Activated CD4-positive, alpha-beta T cell treated with anti-CD3 and anti-CD28 coated beads for 24 hours (primary cell): Measurements from ENCODE around the gene SLC51A.
A peak's percentile ranks its signal among the peaks of the same experiment; 100 is the strongest.
"Not testable (repeated sequence)": the region's sequence is repeated elsewhere in the genome, so short reads cannot be mapped to it uniquely, and the experiment has no call there.

ENCODE experiments used
- DNase-seq, 2 donors: peaks; one replicate each; pipeline ENCODE4 v3.0.0-alpha.2; 2020; ENCODE audit warnings: low read depth in 2 of 2

SLC51A gene

DNA sequence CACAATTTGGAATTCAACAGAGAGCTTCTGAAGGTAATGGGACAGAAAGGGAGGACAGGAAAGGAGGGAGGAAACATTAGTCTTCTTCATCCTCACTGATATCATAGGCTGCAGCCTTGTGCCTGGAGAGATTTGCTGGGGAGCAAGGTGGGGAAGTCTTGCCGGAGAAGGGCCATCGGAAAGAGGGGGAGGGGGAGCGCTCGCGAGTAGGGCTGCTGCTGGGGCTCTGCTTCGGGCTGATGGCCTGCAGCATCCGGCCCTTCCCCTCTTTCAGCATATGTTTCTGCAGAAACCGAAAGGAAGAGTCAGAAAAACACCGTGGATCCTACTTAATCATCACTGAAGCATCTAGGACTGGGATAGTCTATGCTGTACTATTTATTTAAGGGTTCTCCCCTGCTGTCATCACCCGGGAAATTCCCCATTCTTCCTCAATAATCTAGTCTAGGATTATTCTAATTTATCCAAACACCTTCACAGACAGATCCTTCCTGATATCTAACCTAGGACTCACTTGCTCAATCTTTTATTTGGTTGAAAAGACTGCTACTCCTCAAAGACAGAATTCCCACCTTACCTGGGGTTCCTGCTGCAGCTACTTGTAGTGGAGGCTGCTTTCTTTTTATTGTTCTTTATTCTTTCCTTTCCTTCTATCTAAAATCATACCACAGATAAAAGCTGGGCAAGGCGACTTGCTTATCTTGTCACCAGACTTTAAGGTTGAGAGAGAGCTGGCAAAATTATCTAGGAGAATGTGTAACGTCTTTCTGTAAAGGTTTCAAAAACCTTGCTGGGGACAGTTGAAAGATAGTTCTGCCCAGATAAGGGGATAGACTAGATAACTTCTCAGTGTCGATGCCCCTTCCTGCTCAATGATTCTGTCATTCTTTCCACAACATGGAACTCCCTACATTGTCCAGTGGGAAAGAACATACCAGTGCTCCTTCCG is 22.6 kb downstream of the SLC51A start:
- DNase-seq = no peak

DNA sequence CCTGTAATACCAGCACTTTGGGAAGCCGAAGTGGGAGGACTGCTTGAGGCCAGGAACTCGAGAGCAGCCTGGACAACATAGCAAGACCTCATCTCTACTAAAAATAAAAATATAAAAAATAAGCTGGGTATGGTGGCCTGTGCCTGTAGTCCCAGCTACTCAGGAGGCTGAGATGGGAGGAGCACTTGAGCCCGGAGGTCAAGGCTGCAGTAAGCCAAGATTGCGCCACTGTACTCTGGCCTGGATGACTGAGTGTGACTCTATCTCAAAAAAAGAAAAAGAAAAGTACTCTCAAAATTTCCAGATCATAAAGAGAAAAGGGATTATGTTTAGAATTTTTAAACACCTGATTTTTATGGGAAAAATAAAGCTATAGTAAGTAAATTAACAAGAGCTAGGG is 24.1 kb downstream of the SLC51A start:
- DNase-seq = no peak

DNA sequence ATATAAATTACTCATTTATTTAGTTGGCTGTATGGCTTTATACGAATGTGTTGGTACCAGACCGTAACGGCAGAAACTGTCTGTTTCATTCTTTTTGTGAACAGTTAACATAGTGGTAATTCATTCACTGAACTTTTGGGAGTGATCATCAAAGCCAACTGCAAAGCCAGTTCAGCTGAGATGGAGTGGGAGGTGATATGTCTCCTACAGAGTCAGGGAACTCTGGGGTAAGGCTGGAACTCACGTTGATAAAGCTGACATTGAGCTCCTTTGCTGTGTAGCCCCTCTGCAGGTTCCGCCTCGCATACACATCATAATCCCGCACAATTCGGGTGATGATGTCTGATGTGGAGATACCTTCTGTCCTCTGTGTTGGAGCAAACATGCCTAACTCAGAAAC is 25.4 kb downstream of the SLC51A start:
- no peak for DNase-seq

- DNase-seq = not testable (repeated sequence)
Measured at GRCh38 chr3:196244166-196244565, 27.8 kb downstream of the SLC51A start.

DNA sequence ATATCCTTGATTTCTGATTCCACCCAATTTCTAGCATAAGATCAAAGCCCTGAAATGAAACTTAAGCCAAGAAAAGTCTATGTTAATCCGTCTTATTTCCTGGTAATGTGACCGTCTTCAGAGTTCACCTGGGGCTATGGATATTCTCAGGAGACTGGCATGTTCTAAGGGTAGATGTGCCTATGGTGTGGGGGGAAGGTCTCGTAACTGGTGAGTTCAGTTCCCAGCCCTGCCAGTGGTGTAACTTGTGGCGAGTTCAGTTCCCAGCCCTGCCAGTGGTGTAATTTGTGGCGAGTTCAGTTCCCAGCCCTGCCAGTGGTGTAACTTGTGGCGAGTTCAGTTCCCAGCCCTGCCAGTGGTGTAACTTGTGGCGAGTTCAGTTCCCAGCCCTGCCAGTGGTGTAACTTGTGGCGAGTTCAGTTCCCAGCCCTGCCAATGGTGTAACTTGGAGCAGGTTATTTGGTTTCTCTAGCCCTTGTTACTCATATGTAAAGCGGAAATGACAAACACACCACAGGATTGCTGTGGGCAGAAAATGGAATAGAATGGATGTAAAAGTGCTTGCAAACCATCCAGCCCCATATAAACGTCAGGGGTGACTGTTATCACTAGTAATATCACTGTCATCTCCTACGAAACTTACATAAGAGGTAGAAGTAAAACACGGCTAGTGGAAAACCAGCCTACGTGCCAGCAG is 30.4 kb downstream of the SLC51A start:
- DNase-seq = no peak

DNA sequence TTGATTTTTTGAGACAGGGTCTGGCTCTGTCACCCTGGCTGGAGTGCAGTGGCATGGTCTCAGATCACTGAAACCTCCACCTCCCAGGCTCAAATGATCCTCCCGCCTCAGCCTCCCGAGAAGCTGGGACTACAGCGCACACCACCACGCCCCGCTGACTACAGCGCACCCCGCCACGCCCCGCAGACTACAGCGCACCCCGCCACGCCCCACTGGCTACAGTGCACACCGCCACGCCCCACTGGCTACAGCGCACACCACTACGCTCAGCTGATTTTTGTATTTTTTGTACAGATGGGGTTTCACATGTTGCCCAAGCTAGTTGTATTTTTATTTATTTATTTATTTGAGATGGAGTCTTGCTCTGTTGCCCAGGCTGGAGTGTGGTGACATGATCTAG is 35.6 kb downstream of the SLC51A start:
- DNase-seq = no peak

DNA sequence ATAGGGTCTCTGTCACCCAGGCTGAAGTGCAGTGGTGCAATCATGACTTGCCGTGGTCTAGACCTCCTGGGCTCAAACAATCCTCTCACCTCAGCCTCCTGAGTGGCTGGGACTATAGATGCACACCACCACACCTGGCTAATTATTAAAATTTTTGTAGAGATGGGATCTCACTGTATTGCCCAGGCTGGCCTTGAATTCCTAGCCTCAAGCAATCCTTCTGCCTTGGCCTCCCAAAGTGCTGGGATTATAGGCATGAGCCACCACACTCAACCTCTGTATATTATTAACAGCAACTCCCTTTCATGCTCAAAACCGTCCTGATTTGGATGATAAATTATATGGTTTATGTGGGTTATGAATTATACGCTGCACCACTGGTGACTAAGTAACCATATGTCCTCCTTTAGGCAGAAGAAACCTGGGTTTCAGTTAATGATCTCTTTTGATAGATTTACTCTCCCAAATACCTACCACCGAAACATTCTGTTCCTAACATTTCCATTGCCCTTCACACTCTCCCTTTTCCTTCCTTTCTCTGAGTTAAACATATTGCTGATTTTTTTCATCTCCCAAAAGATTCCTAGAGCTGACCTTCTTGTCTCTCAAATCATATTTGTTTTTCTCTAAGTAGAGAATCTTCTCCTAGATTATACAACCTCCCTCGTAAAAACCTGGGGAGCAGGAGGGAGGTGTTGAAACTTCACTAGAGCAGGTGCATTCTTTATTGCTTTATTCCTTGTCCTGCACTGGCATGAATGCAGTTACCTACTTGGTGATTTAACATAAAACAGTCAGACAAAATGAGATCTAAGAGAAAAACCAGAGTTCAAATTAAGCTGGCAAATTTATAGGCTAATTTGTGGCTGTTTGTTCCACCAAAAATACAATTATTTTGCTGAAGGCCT is 38.3 kb downstream of the SLC51A start:
- DNase-seq = no peak

- no peak for DNase-seq
Measured at GRCh38 chr3:196255776-196256175, 39.4 kb downstream of the SLC51A start.

- no peak for DNase-seq
Measured at GRCh38 chr3:196260784-196261183, 44.5 kb downstream of the SLC51A start.

- no peak for DNase-seq
Measured at GRCh38 chr3:196263819-196264218, 47.5 kb downstream of the SLC51A start.

DNA sequence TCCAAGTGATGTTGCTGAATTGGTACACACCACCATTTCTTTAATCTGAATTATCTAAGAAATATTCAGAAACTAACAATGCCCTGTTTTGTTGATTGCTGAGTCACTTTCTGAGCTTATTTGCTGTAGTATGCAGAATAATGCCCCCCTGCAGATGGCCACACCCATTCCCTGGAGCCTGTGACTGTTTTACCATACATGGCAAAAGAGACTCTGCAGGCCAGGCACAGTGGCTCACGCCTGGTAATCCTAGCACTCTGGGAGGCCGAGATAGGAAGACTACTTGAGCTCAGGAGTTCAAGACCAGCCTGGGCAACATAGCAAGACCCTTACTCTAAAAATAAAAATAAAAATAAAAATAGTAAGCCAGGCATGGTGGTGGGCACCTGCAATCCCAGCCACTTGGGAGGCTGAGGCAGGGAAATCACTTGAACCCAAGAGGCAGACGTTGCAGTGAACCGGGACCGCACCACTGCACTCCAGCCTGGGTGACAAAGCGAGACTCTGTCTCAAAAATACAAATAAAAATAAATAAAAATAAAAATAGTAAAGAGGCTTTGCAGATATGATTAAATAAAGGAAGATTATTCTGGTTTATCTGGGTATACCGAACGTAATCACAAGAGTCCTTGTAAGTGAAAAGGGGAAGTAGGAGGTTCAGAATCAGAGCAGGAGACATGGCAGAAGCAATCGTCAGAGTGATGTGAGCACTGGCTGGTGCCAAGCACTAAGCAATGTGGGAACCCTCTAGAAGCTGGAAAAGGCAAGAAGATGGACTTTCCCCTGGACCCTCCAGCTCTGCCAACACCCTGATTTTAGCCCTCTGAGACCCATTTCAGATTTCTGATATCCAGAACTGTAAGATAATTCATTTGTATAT is 52.2 kb downstream of the SLC51A start:
- DNase-seq = no peak

GRCh38 chr3:196270499-196270898 is 54.2 kb downstream of the SLC51A start:
- DNase-seq = no peak

GRCh38 chr3:196272826-196273225 is 56.5 kb downstream of the SLC51A start:
- DNase-seq = no peak

- no peak for DNase-seq
Measured at GRCh38 chr3:196273655-196274054, 57.3 kb downstream of the SLC51A start.

DNA sequence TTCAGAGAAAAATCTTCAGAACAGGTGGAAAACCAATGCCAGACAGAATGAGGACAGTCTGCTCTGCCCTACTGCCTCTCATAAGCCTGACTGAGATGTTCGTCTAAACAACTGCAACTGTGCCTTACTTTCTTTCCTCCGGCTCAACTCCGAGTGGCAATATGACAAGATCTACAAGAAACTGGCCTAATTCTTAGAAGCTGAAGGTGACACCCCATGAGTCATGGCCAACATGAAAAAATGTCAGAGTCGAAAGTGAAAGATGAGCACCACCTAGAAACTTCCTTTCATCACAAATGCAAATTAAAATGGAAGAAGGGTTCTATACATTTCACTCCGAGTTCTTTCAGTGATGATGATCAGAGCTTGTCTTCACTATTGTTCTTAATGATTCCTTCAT is 58.3 kb downstream of the SLC51A start:
- DNase-seq = peak; percentile 36 to 49

DNA sequence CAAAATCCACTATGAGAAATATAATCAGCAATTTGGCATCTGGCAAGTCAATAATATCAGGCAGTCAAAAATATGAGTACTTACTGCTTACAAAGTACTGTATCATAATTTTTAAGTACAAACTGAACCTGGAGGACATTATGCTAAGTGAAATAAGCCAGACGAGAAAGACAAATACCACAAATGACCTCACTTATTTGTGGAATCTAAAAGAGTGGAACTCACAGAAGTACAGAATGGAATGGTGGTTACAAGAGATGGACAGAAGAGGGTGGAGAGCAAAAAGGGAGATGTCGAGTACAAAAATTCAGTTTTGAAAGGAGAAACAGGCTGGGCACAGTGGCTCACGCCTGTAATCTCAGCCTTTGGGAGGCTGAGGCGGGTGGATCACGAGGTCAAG is 58.8 kb downstream of the SLC51A start:
- no peak for DNase-seq

- DNase-seq = no peak
Measured at GRCh38 chr3:196280689-196281440, 64.5 kb downstream of the SLC51A start.

- no peak for DNase-seq
Measured at GRCh38 chr3:196281962-196282361, 65.6 kb downstream of the SLC51A start.
